Measurements from ENCODE around the gene IGFL4.

IGFL4 gene

GRCh38 chr19:46081928-46082727 lies 41.3 kb upstream of the IGFL4 start:
- in situ Hi-C loops (cut with MboI; ENCODE audit: low pct_unique_long_range_greater_than_20kb, low sequenced_read_pairs, unreplicated experiment) = loop anchor here (25.0 kb wide), 2 partner anchors 105 to 180 kb away; no protein-coding TSS in a partner anchor
- DNase-seq (ENCODE audit: low spot score) = peak; percentile 63
- TF ChIP-seq CTCF (IDR thresholded peaks at IDR 0.05; ENCODE audit: extremely low read depth, insufficient read depth, missing control alignments) = peak; percentile 70

GRCh38 chr19:46080561-46080960 lies 39.8 kb upstream of the IGFL4 start:
- in situ Hi-C loops (cut with MboI; ENCODE audit: low pct_unique_long_range_greater_than_20kb, low sequenced_read_pairs, unreplicated experiment) = loop anchor here (25.0 kb wide), 2 partner anchors 107 to 182 kb away; no protein-coding TSS in a partner anchor
- DNase-seq (ENCODE audit: low spot score) = no peak
- TF ChIP-seq CTCF (IDR thresholded peaks at IDR 0.05; ENCODE audit: extremely low read depth, insufficient read depth, missing control alignments) = no peak

GRCh38 chr19:46079576-46079975 lies 38.8 kb upstream of the IGFL4 start:
- no peak for TF ChIP-seq CTCF (IDR thresholded peaks at IDR 0.05; ENCODE audit: extremely low read depth, insufficient read depth, missing control alignments)
- in situ Hi-C loops (cut with MboI; ENCODE audit: low pct_unique_long_range_greater_than_20kb, low sequenced_read_pairs, unreplicated experiment) = loop anchor here (25.0 kb wide), 2 partner anchors 108 to 183 kb away; no protein-coding TSS in a partner anchor
- no peak for DNase-seq (ENCODE audit: low spot score)

- TF ChIP-seq CTCF (IDR thresholded peaks at IDR 0.05; ENCODE audit: extremely low read depth, insufficient read depth, missing control alignments) = peak; percentile 47
- peak; percentile 49 for DNase-seq (ENCODE audit: low spot score)
- in situ Hi-C loops (cut with MboI; ENCODE audit: low pct_unique_long_range_greater_than_20kb, low sequenced_read_pairs, unreplicated experiment) = loop anchor here (25.0 kb wide), 2 partner anchors 109 to 184 kb away; no protein-coding TSS in a partner anchor
These were observed 38.0 kb upstream of the IGFL4 start for GRCh38 chr19:46078573-46079332.

- in situ Hi-C loops (cut with MboI; ENCODE audit: low pct_unique_long_range_greater_than_20kb, low sequenced_read_pairs, unreplicated experiment) = loop anchor here (25.0 kb wide), 2 partner anchors 110 to 185 kb away; no protein-coding TSS in a partner anchor
- DNase-seq (ENCODE audit: low spot score) = no peak
- TF ChIP-seq CTCF (IDR thresholded peaks at IDR 0.05; ENCODE audit: extremely low read depth, insufficient read depth, missing control alignments) = no peak
These were observed 37.0 kb upstream of the IGFL4 start for GRCh38 chr19:46077815-46078167.

GRCh38 chr19:46076951-46077814 lies 36.4 kb upstream of the IGFL4 start:
- DNase-seq (ENCODE audit: low spot score) = peak; percentile 75
- in situ Hi-C loops (cut with MboI; ENCODE audit: low pct_unique_long_range_greater_than_20kb, low sequenced_read_pairs, unreplicated experiment) = loop anchor here (25.0 kb wide), 2 partner anchors 110 to 185 kb away; no protein-coding TSS in a partner anchor
- peak; percentile 49 for TF ChIP-seq CTCF (IDR thresholded peaks at IDR 0.05; ENCODE audit: extremely low read depth, insufficient read depth, missing control alignments)

Data from GM13977 (cell line).